ENCODE results near the gene SLC4A11. TPM values are rescaled to one million over a fixed set of nuclear protein-coding genes. Genes with fewer than 3 reads are reported as not detected.

SLC4A11 gene
- 4.1 and 5.7 TPM in 2 replicates for total RNA-seq (2022)
- Bru-seq, nascent RNA = percentile 23 among the genes with signal in this experiment
- BruChase-seq, experiment 1, labeled RNA remaining after a 6-hour chase = percentile 37 among the genes with signal in this experiment
- percentile 32 among the genes with signal in this experiment for BruChase-seq, experiment 2, labeled RNA remaining after a 2-hour chase
- long read RNA-seq, partial matches to known transcripts = 2 of 9 reads
- long read RNA-seq, other reads (novel, unspliced or antisense) = 5 of 9 reads

DNA sequence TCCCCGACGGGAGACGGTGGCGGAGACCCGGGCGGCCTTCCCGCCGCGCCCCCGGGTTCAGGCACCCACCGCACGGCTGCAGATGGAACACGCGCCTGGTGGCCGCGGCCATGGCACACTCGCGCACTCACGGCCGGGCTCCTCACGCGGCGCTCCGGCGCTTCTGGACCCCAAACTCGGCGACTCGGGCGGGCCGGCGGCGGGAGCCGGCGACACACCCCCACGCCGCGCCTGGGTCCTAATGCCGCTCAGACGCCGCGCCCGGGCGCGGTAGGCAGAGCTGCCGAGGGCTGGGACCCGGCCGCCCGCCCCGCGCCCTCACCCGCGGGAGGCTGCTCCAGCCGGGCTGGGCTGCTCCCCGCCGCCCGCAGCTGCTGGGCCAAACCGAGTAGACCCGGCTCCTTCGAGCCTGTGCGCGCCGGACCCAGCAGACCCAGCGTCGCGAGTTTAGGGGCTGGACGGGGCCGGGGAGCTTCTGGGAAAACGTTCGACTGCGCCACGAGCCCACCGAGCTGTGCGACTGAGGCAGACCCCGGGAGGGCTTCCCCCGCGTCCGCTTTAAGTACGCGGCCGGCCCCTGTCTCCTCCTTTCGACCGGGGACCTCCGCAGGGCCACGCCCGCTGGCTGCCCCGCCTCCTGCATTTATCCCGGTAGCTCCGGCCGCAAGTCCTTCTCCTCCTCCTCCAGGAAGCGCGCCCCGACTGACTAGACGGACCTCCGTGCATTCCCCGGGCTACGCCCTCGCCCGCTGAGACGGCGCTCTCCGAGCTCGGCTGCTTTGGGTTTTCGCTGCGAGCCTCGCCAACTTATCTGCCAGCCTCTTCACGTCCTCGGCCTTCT is at the start of gene SLC4A11:
Gene SLC4A11, minus strand, starts transcription at position 165 of the 841 bp plus-strand sequence. Its CDS starts 53 bp downstream, at position 112.
- Mint-ChIP-seq H3K4me3 (ENCODE audit: unreplicated experiment) (peak within 1 kb of the TSS; percentile 86), H3K36me3 (ENCODE audit: insufficient read depth, unreplicated experiment) (no peaks in the 10 kb centered on the region), H3K27ac (ENCODE audit: low read depth, unreplicated experiment) (no peak within 1 kb of the TSS), H3K4me1 (ENCODE audit: insufficient read depth, unreplicated experiment) (peaks cover 35% of the 10 kb centered on the region), H3K9me3 (ENCODE audit: unreplicated experiment) (no peaks in the 10 kb centered on the region), H3K27me3 (ENCODE audit: insufficient read depth, unreplicated experiment) (no peaks in the 10 kb centered on the region)
- intact Hi-C loops (cut with micrococcal nuclease) = loop anchor here (5.0 kb wide), 1 partner anchor 73 kb away; no protein-coding TSS in a partner anchor
- BruUV-seq (replicated peaks) = no TSS peak
- ChIA-PET CTCF (interaction anchor here (0.6 to 1.8 kb wide), 10 partner anchors 13 to 342 kb away, joined by 3 to 9 read pairs (median 3); no protein-coding TSS in a partner anchor), POLR2A (interaction anchor here (0.5 to 2.8 kb wide), 18 partner anchors 14 to 1915 kb away, joined by 3 to 35 read pairs (median 4); partner anchors contain the start of genes DDRGK1, FASTKD5, ITPA and UBOX5)
- peak; percentile 73 for DNase-seq (ENCODE audit: unreplicated experiment)
- TF ChIP-seq, protein P1, sequence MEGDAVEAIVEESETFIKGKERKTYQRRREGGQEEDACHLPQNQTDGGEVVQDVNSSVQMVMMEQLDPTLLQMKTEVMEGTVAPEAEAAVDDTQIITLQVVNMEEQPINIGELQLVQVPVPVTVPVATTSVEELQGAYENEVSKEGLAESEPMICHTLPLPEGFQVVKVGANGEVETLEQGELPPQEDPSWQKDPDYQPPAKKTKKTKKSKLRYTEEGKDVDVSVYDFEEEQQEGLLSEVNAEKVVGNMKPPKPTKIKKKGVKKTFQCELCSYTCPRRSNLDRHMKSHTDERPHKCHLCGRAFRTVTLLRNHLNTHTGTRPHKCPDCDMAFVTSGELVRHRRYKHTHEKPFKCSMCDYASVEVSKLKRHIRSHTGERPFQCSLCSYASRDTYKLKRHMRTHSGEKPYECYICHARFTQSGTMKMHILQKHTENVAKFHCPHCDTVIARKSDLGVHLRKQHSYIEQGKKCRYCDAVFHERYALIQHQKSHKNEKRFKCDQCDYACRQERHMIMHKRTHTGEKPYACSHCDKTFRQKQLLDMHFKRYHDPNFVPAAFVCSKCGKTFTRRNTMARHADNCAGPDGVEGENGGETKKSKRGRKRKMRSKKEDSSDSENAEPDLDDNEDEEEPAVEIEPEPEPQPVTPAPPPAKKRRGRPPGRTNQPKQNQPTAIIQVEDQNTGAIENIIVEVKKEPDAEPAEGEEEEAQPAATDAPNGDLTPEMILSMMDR (IDR thresholded peaks at IDR 0.05; ENCODE audit: unreplicated experiment) = no peak

- ChIA-PET POLR2A (no interaction called here), CTCF (interaction anchor here (0.6 kb wide), 2 partner anchors 22 to 236 kb away, joined by 3 read pairs; no protein-coding TSS in a partner anchor)
- TF ChIP-seq, protein P1 (IDR thresholded peaks at IDR 0.05; ENCODE audit: unreplicated experiment) = no peak
- Mint-ChIP-seq H3K4me1 (ENCODE audit: insufficient read depth, unreplicated experiment) (no peaks in the 10 kb centered on the region), H3K27me3 (ENCODE audit: insufficient read depth, unreplicated experiment) (no peaks in the 10 kb centered on the region), H3K27ac (ENCODE audit: low read depth, unreplicated experiment) (no peak overlapping the region), H3K9me3 (ENCODE audit: unreplicated experiment) (no peaks in the 10 kb centered on the region), H3K4me3 (ENCODE audit: unreplicated experiment) (no peak overlapping the region), H3K36me3 (ENCODE audit: insufficient read depth, unreplicated experiment) (peaks cover 34% of the 10 kb centered on the region)
- DNase-seq (ENCODE audit: unreplicated experiment) = no peak
- intact Hi-C loops (cut with micrococcal nuclease) = no loop called here
- no TSS peak for BruUV-seq (replicated peaks)
Observed at GRCh38 chr20:3283222-3283820, 44.3 kb upstream of the SLC4A11 start.

- H3K36me3 Mint-ChIP-seq (ENCODE audit: insufficient read depth, unreplicated experiment) = peaks cover 41% of the 10 kb centered on the region
- DNase-seq (ENCODE audit: unreplicated experiment) = no peak
- no peak overlapping the region for H3K27ac Mint-ChIP-seq (ENCODE audit: low read depth, unreplicated experiment)
- H3K9me3 Mint-ChIP-seq (ENCODE audit: unreplicated experiment) = no peaks in the 10 kb centered on the region
- POLR2A ChIA-PET = interaction anchor here (0.7 kb wide), 1 partner anchor 39 kb away, joined by 3 read pairs; no protein-coding TSS in a partner anchor
- TF ChIP-seq, protein P1 (IDR thresholded peaks at IDR 0.05; ENCODE audit: unreplicated experiment) = no peak
- CTCF ChIA-PET = interaction anchor here (0.6 to 1.5 kb wide), 7 partner anchors 11 to 235 kb away, joined by 3 to 7 read pairs (median 3); no protein-coding TSS in a partner anchor
- H3K4me3 Mint-ChIP-seq (ENCODE audit: unreplicated experiment) = no peak overlapping the region
- H3K27me3 Mint-ChIP-seq (ENCODE audit: insufficient read depth, unreplicated experiment) = no peaks in the 10 kb centered on the region
- intact Hi-C loops (cut with micrococcal nuclease) = no loop called here
- no peaks in the 10 kb centered on the region for H3K4me1 Mint-ChIP-seq (ENCODE audit: insufficient read depth, unreplicated experiment)
- no TSS peak for BruUV-seq (replicated peaks)
Observed at GRCh38 chr20:3282271-3283221, 43.6 kb upstream of the SLC4A11 start.
